Measurements from ENCODE around the gene RPRM.

Gene RPRM

DNA sequence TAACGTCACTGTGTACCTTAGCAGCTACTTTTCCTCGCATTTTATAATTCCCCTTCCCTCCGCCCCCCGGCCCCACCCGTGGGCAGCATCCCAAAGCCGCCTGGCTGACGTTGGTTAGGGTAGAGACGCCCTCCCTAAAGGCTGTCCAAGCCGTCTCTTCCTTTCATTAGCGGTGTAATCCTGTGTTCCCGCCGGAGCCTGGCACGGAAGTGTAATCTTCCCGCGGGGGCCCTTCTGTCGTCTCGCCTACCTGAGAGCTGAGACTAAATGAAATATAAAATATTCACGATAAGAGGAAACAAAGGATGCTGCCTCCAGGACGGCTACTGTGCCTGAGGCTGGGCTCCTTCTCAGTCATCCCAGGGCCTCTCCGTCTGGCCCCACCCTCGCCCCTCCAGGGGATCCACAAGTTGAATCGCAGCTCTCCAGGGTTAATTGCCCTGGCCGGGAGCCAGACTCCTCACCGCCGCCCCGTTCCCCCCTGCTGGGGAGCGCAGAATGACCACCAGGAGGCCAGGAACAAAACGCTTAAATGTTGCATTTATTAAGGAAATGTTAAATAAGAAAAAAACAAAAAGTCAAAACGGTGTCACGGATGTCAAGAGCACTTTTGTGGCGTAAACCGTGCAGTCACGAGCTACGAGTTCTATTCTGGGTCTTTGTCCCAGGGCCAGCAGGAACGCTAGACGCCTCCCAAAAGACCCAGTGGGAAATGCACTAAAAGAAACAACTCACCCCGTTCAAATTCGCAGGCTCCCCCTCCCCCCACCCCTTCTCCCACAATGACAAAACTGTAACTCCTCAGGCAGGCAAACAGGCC is 1.5 kb downstream of the RPRM start:
- 2% methylated on average over 25 of the region's 38 CpGs for WGBS (ENCODE audit: insufficient coverage)
- Histone ChIP-seq H3K27ac (ENCODE audit: insufficient read depth in 1 of 2, low read depth in 1 of 2, low read length in 2 of 2, poor library complexity in 1 of 2, severe bottlenecking in 2 of 2) (no peak overlapping the region), H3K4me3 (ENCODE audit: control insufficient read depth in 1 of 7, extremely low read depth in 1 of 7, insufficient read depth in 4 of 7, low read depth in 2 of 7, low read length in 6 of 7) (peak overlapping the region in 3 of 7 experiments; percentile 32 to 80 (median 67)), H3K9me3 (ENCODE audit: control extremely low read depth in 1 of 5, control insufficient read depth in 4 of 5, insufficient read depth in 2 of 5, low read depth in 1 of 5, low read length in 4 of 5) (no peaks in the 10 kb centered on the region), H3K4me1 (ENCODE audit: control extremely low read depth in 1 of 4, control insufficient read depth in 4 of 4, insufficient read depth in 4 of 4, low read length in 3 of 4) (peaks cover 0 to 28% (median 18%) of the 10 kb centered on the region in 4 experiments), H3K36me3 (ENCODE audit: control insufficient read depth in 4 of 4, insufficient read depth in 4 of 4, low read length in 3 of 4) (no peaks in the 10 kb centered on the region), H3K27me3 (replicated peaks in 2 of 5; ENCODE audit: control insufficient read depth in 4 of 5, insufficient read depth in 5 of 5, low read length in 4 of 5) (peaks cover 30 to 67% (median 34%) of the 10 kb centered on the region in 5 experiments)
- POLR2A ChIA-PET: interaction anchor here (0.5 kb wide), 1 partner anchor 434 kb away, joined by 3 read pairs; no protein-coding TSS in a partner anchor
- CTCF ChIA-PET: no interaction called here
- peak; percentile 39 to 57 (median 47) for DNase-seq

DNA sequence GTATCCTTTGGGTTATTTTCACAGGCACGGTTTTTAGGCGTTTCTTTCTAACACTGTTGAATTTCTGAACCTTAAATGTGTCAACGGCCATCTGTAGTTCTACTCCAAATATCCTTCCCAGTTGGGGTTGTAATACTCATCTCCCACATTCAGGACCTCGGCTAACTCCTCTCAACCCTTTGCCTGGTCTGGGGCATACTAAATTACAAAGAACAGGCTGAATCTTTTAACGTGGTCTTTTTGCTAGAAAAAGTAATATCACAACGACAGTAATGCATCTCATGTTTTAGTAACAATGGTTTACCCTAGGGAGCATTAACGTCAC is 2.1 kb downstream of the RPRM start:
- H3K4me1 ChIP-seq (ENCODE audit: control extremely low read depth in 1 of 4, control insufficient read depth in 4 of 4, insufficient read depth in 4 of 4, low read length in 3 of 4): peaks cover 0 to 28% (median 18%) of the 10 kb centered on the region in 4 experiments
- H3K36me3 ChIP-seq (ENCODE audit: control insufficient read depth in 4 of 4, insufficient read depth in 4 of 4, low read length in 3 of 4): no peaks in the 10 kb centered on the region
- H3K9me3 ChIP-seq (ENCODE audit: control extremely low read depth in 1 of 5, control insufficient read depth in 4 of 5, insufficient read depth in 2 of 5, low read depth in 1 of 5, low read length in 4 of 5): no peaks in the 10 kb centered on the region
- peak in 1 of 3 donors; percentile 3 for DNase-seq
- H3K4me3 ChIP-seq (ENCODE audit: control insufficient read depth in 1 of 7, extremely low read depth in 1 of 7, insufficient read depth in 4 of 7, low read depth in 2 of 7, low read length in 6 of 7): no peak overlapping the region
- WGBS (ENCODE audit: insufficient coverage): 2% methylated on average over 5 of the region's 7 CpGs
- ChIA-PET CTCF (no interaction called here), POLR2A (no interaction called here)
- no peak overlapping the region for H3K27ac ChIP-seq (ENCODE audit: insufficient read depth in 1 of 2, low read depth in 1 of 2, low read length in 2 of 2, poor library complexity in 1 of 2, severe bottlenecking in 2 of 2)
- H3K27me3 ChIP-seq (replicated peaks in 2 of 5; ENCODE audit: control insufficient read depth in 4 of 5, insufficient read depth in 5 of 5, low read length in 4 of 5): peaks cover 30 to 69% (median 34%) of the 10 kb centered on the region in 5 experiments

DNA sequence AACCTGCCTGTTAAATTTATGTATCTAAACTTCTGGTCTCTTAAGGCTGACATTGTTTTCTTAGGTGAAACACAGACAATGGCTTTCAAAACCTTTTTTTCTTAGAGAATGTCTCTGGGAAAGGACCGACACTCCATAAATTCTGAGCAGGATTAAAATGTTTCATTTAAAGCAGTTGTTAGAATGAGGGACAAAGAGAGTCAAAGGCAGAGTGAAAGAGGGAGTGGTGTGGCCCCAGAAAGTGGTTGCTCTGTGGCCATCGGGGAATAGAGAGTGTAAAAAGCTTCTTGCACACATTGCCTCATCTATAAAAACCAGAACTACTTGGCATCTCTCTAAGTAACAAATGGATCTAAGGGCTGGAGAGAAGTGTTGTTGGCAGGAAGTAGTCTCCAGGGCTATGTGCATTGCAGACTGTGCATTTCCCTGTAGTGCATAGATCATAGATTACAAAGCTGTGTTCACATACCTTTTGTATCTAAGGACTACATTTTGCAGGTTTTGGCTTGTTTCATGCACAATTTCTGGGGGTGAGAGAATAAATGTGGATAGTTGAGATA is 3.6 kb downstream of the RPRM start:
- POLR2A ChIA-PET: no interaction called here
- no peaks in the 10 kb centered on the region for H3K9me3 ChIP-seq (ENCODE audit: control extremely low read depth in 1 of 5, control insufficient read depth in 4 of 5, insufficient read depth in 2 of 5, low read depth in 1 of 5, low read length in 4 of 5)
- H3K4me1 ChIP-seq (ENCODE audit: control extremely low read depth in 1 of 4, control insufficient read depth in 4 of 4, insufficient read depth in 4 of 4, low read length in 3 of 4): peaks cover 0 to 28% (median 18%) of the 10 kb centered on the region in 4 experiments
- DNase-seq: peak in 2 of 3 donors; percentile 5 to 6
- no peak overlapping the region for H3K4me3 ChIP-seq (ENCODE audit: control insufficient read depth in 1 of 7, extremely low read depth in 1 of 7, insufficient read depth in 4 of 7, low read depth in 2 of 7, low read length in 6 of 7)
- H3K27ac ChIP-seq (ENCODE audit: insufficient read depth in 1 of 2, low read depth in 1 of 2, low read length in 2 of 2, poor library complexity in 1 of 2, severe bottlenecking in 2 of 2): no peak overlapping the region
- CTCF ChIA-PET: no interaction called here
- peaks cover 22 to 65% (median 36%) of the 10 kb centered on the region in 5 experiments for H3K27me3 ChIP-seq (replicated peaks in 2 of 5; ENCODE audit: control insufficient read depth in 4 of 5, insufficient read depth in 5 of 5, low read length in 4 of 5)
- 75% methylated on average over 1 of the region's 2 CpGs for WGBS (ENCODE audit: insufficient coverage)
- no peaks in the 10 kb centered on the region for H3K36me3 ChIP-seq (ENCODE audit: control insufficient read depth in 4 of 4, insufficient read depth in 4 of 4, low read length in 3 of 4)

DNA sequence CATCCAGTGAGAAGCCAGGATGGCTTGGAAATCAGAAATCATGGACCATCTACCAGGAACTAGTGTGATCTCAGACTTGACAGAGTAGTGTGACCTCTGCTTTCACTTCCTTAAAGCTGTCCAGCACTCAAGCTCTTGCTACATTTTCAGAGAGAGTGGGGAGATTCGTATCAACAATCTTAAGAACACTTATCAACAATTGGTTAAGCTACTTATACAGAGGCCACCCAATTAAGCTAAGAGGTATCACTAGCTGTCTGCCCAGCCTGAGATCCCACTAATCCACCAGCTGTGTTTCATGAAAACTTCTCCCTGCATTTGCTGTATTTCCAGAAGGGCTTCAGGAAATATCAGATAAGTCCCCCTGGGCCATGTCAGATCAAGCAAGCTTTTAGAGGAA is 4.2 kb downstream of the RPRM start:
- WGBS (ENCODE audit: insufficient coverage): 75% methylated on average over 1 of the region's 1 CpG
- peaks cover 22 to 61% (median 35%) of the 10 kb centered on the region in 5 experiments for H3K27me3 ChIP-seq (replicated peaks in 2 of 5; ENCODE audit: control insufficient read depth in 4 of 5, insufficient read depth in 5 of 5, low read length in 4 of 5)
- POLR2A ChIA-PET: no interaction called here
- H3K4me1 ChIP-seq (ENCODE audit: control extremely low read depth in 1 of 4, control insufficient read depth in 4 of 4, insufficient read depth in 4 of 4, low read length in 3 of 4): peaks cover 0 to 27% (median 18%) of the 10 kb centered on the region in 4 experiments
- H3K4me3 ChIP-seq (ENCODE audit: control insufficient read depth in 1 of 7, extremely low read depth in 1 of 7, insufficient read depth in 4 of 7, low read depth in 2 of 7, low read length in 6 of 7): no peak overlapping the region
- peak in 2 of 3 donors; percentile 11 to 12 for DNase-seq
- H3K36me3 ChIP-seq (ENCODE audit: control insufficient read depth in 4 of 4, insufficient read depth in 4 of 4, low read length in 3 of 4): no peaks in the 10 kb centered on the region
- CTCF ChIA-PET: no interaction called here
- no peak overlapping the region for H3K27ac ChIP-seq (ENCODE audit: insufficient read depth in 1 of 2, low read depth in 1 of 2, low read length in 2 of 2, poor library complexity in 1 of 2, severe bottlenecking in 2 of 2)
- H3K9me3 ChIP-seq (ENCODE audit: control extremely low read depth in 1 of 5, control insufficient read depth in 4 of 5, insufficient read depth in 2 of 5, low read depth in 1 of 5, low read length in 4 of 5): no peaks in the 10 kb centered on the region

DNA sequence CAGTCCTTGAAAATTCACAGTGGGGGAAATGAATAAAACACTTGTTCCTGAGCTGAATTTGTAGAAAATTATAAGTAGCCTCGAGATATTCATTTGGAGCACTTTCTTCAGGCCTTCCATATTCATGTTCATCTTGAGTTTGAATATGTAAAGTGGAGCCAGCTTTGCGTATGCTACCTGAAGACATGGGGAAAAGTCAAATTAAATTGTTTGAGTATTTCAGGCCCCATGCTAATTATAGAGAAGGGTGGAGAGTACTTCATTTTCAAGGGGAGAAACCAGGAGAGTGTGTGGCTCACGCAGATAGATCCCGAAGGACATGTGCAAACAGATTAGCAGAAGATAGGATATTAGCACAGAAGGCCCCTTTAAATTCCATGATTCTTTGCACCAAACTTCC is 7.7 kb downstream of the RPRM start:
- no peaks in the 10 kb centered on the region for H3K4me1 ChIP-seq (ENCODE audit: control extremely low read depth in 1 of 4, control insufficient read depth in 4 of 4, insufficient read depth in 4 of 4, low read length in 3 of 4)
- no peak for DNase-seq
- ChIA-PET POLR2A (no interaction called here), CTCF (interaction anchor here (1.0 to 1.5 kb wide), 2 partner anchors 8 to 39 kb away, joined by 3 to 4 read pairs; no protein-coding TSS in a partner anchor)
- H3K27ac ChIP-seq (ENCODE audit: insufficient read depth in 1 of 2, low read depth in 1 of 2, low read length in 2 of 2, poor library complexity in 1 of 2, severe bottlenecking in 2 of 2): no peak overlapping the region
- no peak overlapping the region for H3K4me3 ChIP-seq (ENCODE audit: control insufficient read depth in 1 of 7, extremely low read depth in 1 of 7, insufficient read depth in 4 of 7, low read depth in 2 of 7, low read length in 6 of 7)
- H3K36me3 ChIP-seq (ENCODE audit: control insufficient read depth in 4 of 4, insufficient read depth in 4 of 4, low read length in 3 of 4): no peaks in the 10 kb centered on the region
- 92% methylated on average over 4 of the region's 4 CpGs for WGBS (ENCODE audit: insufficient coverage)
- H3K27me3 ChIP-seq (replicated peaks in 2 of 5; ENCODE audit: control insufficient read depth in 4 of 5, insufficient read depth in 5 of 5, low read length in 4 of 5): peaks cover 14 to 31% (median 18%) of the 10 kb centered on the region in 5 experiments
- no peaks in the 10 kb centered on the region for H3K9me3 ChIP-seq (ENCODE audit: control extremely low read depth in 1 of 5, control insufficient read depth in 4 of 5, insufficient read depth in 2 of 5, low read depth in 1 of 5, low read length in 4 of 5)

DNA sequence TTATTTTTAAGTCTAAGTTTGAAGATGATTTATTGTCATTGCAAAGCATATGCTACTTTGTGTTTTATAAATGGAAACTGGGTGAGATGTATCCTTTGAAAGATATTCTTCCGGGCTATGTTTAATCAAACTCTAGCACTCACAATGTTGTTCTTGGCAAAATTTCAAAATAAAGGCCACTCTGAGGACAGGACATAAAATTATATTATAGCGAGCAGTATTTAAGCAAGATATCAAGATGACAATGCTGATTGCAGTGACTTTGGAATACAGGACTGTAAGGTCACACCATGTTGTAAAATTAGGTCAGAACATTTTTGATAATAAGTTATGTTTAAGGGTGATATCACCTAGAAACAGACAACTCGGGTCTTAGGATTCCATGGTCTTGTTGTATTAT is 14.2 kb downstream of the RPRM start:
- Histone ChIP-seq H3K4me1 (ENCODE audit: control extremely low read depth in 1 of 4, control insufficient read depth in 4 of 4, insufficient read depth in 4 of 4, low read length in 3 of 4) (no peaks in the 10 kb centered on the region), H3K4me3 (ENCODE audit: control insufficient read depth in 1 of 7, extremely low read depth in 1 of 7, insufficient read depth in 4 of 7, low read depth in 2 of 7, low read length in 6 of 7) (no peak overlapping the region), H3K27ac (ENCODE audit: insufficient read depth in 1 of 2, low read depth in 1 of 2, low read length in 2 of 2, poor library complexity in 1 of 2, severe bottlenecking in 2 of 2) (no peak overlapping the region), H3K9me3 (ENCODE audit: control extremely low read depth in 1 of 5, control insufficient read depth in 4 of 5, insufficient read depth in 2 of 5, low read depth in 1 of 5, low read length in 4 of 5) (no peaks in the 10 kb centered on the region), H3K27me3 (replicated peaks in 2 of 5; ENCODE audit: control insufficient read depth in 4 of 5, insufficient read depth in 5 of 5, low read length in 4 of 5) (peaks cover 0 to 5% (median 4%) of the 10 kb centered on the region in 5 experiments), H3K36me3 (ENCODE audit: control insufficient read depth in 4 of 4, insufficient read depth in 4 of 4, low read length in 3 of 4) (no peaks in the 10 kb centered on the region)
- no peak for DNase-seq
- WGBS (ENCODE audit: insufficient coverage): 100% methylated on average over 1 of the region's 3 CpGs
- ChIA-PET CTCF (no interaction called here), POLR2A (no interaction called here)

DNA sequence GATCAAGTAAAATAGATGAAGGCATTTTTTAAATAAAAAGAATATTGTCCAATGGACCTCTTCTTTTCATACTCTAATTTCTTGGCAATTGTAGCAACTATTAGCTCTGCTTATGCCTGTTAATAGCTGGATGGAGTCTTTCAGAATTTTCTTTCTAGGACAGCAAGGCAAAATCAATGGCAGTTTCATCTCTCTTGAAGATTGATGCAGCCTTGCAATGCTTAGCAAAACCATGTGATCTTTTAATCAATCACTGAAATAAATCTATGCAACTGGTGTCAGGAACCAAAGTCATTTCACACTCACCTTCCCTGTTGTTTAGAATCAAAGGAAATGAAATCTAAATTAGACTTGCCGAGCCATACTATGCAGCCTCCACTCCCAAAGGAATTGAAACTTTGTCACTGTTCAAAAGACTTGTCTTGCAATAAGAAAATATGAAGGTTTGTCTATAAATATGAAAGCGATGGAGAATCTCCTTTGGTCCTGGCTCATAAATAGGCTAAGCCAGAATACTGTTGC is 16.2 kb downstream of the RPRM start:
- CTCF ChIA-PET: no interaction called here
- no CpG with 5 or more reads among the region's 2 CpGs for WGBS (ENCODE audit: insufficient coverage)
- POLR2A ChIA-PET: no interaction called here

More for the DNA sequence above, 16.2 kb downstream of the RPRM start:
- DNase-seq: no peak
- Histone ChIP-seq H3K9me3 (ENCODE audit: control extremely low read depth in 1 of 5, control insufficient read depth in 4 of 5, insufficient read depth in 2 of 5, low read depth in 1 of 5, low read length in 4 of 5) (no peaks in the 10 kb centered on the region), H3K4me1 (ENCODE audit: control extremely low read depth in 1 of 4, control insufficient read depth in 4 of 4, insufficient read depth in 4 of 4, low read length in 3 of 4) (no peaks in the 10 kb centered on the region), H3K36me3 (ENCODE audit: control insufficient read depth in 4 of 4, insufficient read depth in 4 of 4, low read length in 3 of 4) (no peaks in the 10 kb centered on the region), H3K27me3 (replicated peaks in 2 of 5; ENCODE audit: control insufficient read depth in 4 of 5, insufficient read depth in 5 of 5, low read length in 4 of 5) (peaks cover 0 to 7% (median 2%) of the 10 kb centered on the region in 5 experiments), H3K27ac (ENCODE audit: insufficient read depth in 1 of 2, low read depth in 1 of 2, low read length in 2 of 2, poor library complexity in 1 of 2, severe bottlenecking in 2 of 2) (no peak overlapping the region), H3K4me3 (ENCODE audit: control insufficient read depth in 1 of 7, extremely low read depth in 1 of 7, insufficient read depth in 4 of 7, low read depth in 2 of 7, low read length in 6 of 7) (no peak overlapping the region)
